Airway epithelial cell (primary cell): Measurements from ENCODE around the gene BIRC6. TPM values are rescaled to one million over a fixed set of nuclear protein-coding genes. Genes with fewer than 3 reads are reported as not detected.

Source experiments
- total RNA-seq: library from RNA; depleted of rRNA; stranded (reverse); fragments of >200 nt; gene quantifications from 2 replicates; pipeline ENCODE4 v1.2.3, GENCODE V29; 2015

BIRC6 gene, protein sequence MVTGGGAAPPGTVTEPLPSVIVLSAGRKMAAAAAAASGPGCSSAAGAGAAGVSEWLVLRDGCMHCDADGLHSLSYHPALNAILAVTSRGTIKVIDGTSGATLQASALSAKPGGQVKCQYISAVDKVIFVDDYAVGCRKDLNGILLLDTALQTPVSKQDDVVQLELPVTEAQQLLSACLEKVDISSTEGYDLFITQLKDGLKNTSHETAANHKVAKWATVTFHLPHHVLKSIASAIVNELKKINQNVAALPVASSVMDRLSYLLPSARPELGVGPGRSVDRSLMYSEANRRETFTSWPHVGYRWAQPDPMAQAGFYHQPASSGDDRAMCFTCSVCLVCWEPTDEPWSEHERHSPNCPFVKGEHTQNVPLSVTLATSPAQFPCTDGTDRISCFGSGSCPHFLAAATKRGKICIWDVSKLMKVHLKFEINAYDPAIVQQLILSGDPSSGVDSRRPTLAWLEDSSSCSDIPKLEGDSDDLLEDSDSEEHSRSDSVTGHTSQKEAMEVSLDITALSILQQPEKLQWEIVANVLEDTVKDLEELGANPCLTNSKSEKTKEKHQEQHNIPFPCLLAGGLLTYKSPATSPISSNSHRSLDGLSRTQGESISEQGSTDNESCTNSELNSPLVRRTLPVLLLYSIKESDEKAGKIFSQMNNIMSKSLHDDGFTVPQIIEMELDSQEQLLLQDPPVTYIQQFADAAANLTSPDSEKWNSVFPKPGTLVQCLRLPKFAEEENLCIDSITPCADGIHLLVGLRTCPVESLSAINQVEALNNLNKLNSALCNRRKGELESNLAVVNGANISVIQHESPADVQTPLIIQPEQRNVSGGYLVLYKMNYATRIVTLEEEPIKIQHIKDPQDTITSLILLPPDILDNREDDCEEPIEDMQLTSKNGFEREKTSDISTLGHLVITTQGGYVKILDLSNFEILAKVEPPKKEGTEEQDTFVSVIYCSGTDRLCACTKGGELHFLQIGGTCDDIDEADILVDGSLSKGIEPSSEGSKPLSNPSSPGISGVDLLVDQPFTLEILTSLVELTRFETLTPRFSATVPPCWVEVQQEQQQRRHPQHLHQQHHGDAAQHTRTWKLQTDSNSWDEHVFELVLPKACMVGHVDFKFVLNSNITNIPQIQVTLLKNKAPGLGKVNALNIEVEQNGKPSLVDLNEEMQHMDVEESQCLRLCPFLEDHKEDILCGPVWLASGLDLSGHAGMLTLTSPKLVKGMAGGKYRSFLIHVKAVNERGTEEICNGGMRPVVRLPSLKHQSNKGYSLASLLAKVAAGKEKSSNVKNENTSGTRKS (N-terminal part only)
- 46.1 and 48.3 TPM in 2 replicates for total RNA-seq

GRCh38 chr2:32356681-32357317 is at the start of gene BIRC6:
Gene BIRC6 (plus strand): TSS chr2:32357023. CDS start chr2:32357162, 139 bp downstream.

DNA sequence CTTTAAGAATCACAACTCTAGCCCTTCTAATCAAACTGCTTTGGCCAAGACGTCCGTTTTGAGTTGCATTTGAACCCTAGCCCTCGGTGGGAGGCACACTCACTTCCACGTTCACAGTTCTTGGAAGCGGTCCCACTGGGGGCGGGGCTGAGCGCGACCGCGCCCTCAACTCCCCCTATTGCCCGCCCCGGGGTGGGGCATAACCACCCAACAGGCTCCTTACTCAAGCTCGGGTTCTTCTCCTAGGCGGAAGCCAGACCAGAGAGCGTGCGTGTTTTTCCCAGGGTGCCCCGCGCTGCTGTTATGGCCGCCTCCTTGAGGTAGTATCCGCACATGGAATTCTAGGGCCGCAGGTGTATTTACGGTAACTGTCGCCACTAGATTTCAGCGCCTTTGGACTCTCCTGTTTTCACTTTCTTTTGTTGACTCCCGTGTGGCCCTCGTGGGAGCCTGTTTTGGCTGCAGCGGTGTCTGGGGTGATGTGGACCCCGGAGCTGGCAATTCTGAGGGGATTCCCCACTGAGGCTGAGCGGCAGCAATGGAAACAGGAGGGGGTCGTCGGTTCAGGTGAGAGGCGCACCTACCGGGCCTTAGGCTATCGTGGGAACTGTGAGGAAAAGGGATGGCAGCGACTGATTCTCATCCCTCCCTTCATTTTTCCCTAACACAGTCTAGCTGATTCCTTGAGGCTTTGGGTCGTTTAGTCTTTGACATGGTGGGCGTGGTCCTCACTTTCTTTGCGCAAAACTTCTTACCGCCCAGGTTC is 271.2 kb downstream of the BIRC6 start, which contains the start of gene TTC27:
TSS of gene TTC27 (plus strand) at position 237 of the 766 bp plus-strand sequence. CDS start at position 480, 243 bp downstream.

Other genes with a start within 250 kb of the BIRC6 start
- 13.5 and 18.1 TPM in 2 replicates for gene SLC30A6, start 191.2 kb upstream of the BIRC6 start, total RNA-seq
- not detected in 2 replicates for gene NLRC4, start 92.1 kb upstream of the BIRC6 start, total RNA-seq
- gene YIPF4, start 79.1 kb upstream of the BIRC6 start, total RNA-seq, result 9.1 and 12.9 TPM in 2 replicates